ENCODE data around the gene COBL.

GRCh38 chr7:51234609-51235308 lies 81.8 kb downstream of the COBL start:
- TF ChIP-seq CTCF (IDR thresholded peaks at IDR 0.05; ENCODE audit: low read depth, low read length, poor library complexity, severe bottlenecking) (no peak), EZH2phosphoT487 (IDR thresholded peaks at IDR 0.05; ENCODE audit: borderline replicate concordance, low read length) (no peak)
